ENCODE data around the gene MICAL2.

MICAL2 gene

DNA sequence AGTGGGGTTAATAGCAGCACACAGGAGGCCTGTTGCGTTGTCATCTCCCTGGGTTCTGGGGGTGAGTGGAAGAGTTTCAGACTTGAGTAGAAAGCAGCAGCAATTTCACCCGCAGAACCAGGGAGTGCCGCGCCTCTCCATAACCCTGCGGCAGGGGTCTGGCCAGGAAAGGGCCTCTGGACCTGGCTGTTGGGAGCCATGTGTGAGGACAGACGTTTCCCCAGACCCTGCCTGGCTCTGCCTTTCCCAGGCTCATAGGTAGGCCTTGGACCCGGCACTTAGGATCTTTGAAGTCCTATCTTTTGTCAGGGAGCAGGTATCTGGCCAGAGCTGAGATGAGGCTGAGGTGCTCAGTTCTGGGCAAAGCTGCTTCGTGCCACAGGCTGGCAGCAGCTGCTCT is 160.4 kb downstream of the MICAL2 start:
- no peak for DNase-seq (ENCODE audit: low read depth)
- TF ChIP-seq, protein P1, sequence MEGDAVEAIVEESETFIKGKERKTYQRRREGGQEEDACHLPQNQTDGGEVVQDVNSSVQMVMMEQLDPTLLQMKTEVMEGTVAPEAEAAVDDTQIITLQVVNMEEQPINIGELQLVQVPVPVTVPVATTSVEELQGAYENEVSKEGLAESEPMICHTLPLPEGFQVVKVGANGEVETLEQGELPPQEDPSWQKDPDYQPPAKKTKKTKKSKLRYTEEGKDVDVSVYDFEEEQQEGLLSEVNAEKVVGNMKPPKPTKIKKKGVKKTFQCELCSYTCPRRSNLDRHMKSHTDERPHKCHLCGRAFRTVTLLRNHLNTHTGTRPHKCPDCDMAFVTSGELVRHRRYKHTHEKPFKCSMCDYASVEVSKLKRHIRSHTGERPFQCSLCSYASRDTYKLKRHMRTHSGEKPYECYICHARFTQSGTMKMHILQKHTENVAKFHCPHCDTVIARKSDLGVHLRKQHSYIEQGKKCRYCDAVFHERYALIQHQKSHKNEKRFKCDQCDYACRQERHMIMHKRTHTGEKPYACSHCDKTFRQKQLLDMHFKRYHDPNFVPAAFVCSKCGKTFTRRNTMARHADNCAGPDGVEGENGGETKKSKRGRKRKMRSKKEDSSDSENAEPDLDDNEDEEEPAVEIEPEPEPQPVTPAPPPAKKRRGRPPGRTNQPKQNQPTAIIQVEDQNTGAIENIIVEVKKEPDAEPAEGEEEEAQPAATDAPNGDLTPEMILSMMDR (IDR thresholded peaks at IDR 0.05; ENCODE audit: low read depth, low read length, missing control alignments): no peak
- in situ Hi-C loops (cut with HindIII; ENCODE audit: low sequenced_read_pairs): loop anchor here (25.0 kb wide), 1 partner anchor 459 kb away; no protein-coding TSS in a partner anchor
- H3K4me3 ChIP-seq (ENCODE audit: low read depth, low read length): no peak overlapping the region

DNA sequence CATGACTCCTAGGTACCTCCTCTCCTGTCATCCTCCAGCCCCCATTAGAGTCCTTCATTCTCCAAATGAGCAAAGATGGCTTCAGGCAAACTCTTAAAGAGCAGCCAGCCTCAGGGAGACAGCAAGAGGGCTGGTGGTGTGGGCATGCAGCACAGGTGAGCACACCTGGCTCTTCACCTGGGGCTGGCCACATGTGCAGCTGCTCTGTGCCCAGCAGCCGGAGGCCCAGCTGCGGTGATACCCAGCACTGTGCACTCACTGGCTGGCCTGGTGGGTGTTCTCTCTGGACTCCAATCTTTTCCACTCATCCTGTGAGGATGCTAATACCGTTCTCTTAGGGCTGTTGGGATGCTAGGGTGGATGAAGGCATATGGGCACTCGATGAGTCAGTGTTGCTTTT is 160.9 kb downstream of the MICAL2 start:
- H3K4me3 ChIP-seq (ENCODE audit: low read depth, low read length): no peak overlapping the region
- no peak for DNase-seq (ENCODE audit: low read depth)
- in situ Hi-C loops (cut with HindIII; ENCODE audit: low sequenced_read_pairs): loop anchor here (25.0 kb wide), 1 partner anchor 459 kb away; no protein-coding TSS in a partner anchor
- TF ChIP-seq, protein P1 (IDR thresholded peaks at IDR 0.05; ENCODE audit: low read depth, low read length, missing control alignments): no peak

DNA sequence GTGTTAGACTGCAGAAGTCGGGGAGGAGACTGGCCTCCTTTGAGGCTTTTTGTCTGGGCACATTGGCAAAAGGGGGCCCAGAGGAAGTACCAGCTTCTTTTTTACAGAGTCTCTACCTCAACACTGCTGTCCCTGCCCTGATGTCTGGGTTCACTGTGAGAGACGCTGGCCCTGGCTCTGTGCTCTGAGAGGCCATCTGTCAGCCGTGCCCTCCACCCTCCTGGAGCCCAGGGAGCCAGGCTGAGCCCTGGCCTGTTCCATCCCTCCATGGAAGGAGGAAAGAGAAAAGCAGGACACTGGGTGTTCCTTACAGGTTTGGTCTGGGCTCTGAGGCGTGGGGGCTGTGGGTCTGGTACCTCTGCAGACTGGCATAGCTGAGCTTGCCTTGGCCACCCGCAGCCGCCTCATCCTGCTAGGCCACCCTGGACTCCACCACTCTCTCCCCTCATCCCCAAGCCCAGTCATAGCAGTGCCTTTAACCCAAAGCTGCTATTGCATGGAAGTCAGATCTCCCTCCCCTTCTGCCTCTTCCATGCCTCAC is 161.5 kb downstream of the MICAL2 start:
- no peak for DNase-seq (ENCODE audit: low read depth)
- no peak overlapping the region for H3K4me3 ChIP-seq (ENCODE audit: low read depth, low read length)
- TF ChIP-seq, protein P1 (IDR thresholded peaks at IDR 0.05; ENCODE audit: low read depth, low read length, missing control alignments): no peak
- in situ Hi-C loops (cut with HindIII; ENCODE audit: low sequenced_read_pairs): loop anchor here (25.0 kb wide), 1 partner anchor 460 kb away; no protein-coding TSS in a partner anchor

DNA sequence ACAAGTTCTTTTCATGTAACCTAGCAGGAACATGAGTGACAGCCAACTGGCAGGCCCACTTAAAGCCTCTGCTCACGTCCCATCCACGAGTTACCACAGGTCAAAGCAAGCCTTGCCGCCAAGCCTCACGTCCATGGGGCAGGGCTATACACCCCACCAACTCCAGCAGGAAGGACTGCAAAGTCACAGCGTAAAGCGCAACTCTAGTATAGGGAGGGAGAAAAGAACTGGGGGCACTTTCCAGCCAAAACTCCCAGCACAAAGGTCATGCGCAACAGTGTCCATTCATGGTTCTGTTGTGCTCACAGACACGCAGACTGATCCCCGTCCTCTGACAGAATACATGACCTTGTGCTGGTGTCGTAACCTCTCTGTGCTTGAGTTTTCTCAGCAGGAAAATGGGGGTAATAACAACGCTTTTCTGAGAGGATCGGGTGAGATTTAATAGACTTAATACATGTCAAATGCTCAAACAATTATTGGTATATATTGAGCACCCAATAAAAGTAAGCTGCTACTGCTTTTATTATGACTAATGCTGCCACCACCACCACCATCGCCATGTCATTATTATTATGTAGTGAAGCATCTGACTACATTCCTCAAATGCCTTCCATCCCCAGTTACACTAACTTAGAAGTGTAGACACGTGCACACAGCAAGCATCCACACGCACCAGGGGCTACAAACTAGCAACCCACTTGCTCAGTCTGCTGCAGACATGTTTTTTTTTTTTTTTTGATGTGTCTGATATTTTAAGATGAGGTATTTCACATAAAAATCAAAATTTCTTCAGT is 162.6 kb downstream of the MICAL2 start:
- in situ Hi-C loops (cut with HindIII; ENCODE audit: low sequenced_read_pairs): loop anchor here (25.0 kb wide), 1 partner anchor 461 kb away; no protein-coding TSS in a partner anchor

DNA sequence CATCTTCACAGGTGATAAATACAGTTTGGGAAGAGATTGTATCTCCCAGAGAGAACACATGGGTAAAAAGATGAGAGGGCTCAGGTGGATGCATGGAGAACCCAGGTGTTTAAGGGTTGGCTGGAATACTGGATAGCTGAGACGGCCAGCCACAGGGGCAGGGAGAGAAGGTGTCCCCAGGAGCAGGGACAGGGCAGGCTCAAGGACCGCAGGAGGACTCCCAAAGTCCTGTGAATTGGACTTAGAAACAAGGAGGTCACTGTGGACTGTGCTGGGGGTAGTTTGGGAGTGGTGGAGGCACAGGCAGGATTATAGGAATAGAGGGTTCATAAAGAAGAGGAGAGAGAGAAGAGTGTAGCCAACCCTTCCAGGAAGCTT is 163.2 kb downstream of the MICAL2 start:
- DNase-seq (ENCODE audit: low read depth): no peak
- in situ Hi-C loops (cut with HindIII; ENCODE audit: low sequenced_read_pairs): loop anchor here (25.0 kb wide), 1 partner anchor 461 kb away; no protein-coding TSS in a partner anchor
- TF ChIP-seq, protein P1 (IDR thresholded peaks at IDR 0.05; ENCODE audit: low read depth, low read length, missing control alignments): no peak
- H3K4me3 ChIP-seq (ENCODE audit: low read depth, low read length): no peak overlapping the region

More for the DNA sequence above, 162.6 kb downstream of the MICAL2 start:
- DNase-seq (ENCODE audit: low read depth): no peak
- TF ChIP-seq, protein P1 (IDR thresholded peaks at IDR 0.05; ENCODE audit: low read depth, low read length, missing control alignments): no peak
- no peak overlapping the region for H3K4me3 ChIP-seq (ENCODE audit: low read depth, low read length)

DNA sequence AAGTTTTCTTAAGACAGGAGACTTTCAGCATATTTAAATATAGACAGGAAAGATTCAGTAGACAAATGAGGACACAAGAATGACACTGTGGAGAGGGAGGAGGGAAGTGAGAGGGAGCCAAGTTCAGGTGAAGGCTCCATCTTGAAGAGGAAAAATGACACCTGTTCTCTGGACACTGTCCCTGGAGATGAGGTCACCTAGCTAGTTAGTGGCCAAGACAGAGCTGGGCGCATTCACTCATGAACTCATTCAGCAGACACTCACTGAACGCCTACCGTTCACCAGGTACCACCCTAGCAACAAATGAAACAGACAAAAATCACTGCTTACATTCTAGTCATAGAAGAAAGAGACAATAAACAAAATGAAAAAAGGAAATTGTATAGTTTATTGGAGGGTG is 163.7 kb downstream of the MICAL2 start:
- in situ Hi-C loops (cut with HindIII; ENCODE audit: low sequenced_read_pairs): loop anchor here (25.0 kb wide), 1 partner anchor 462 kb away; no protein-coding TSS in a partner anchor
- TF ChIP-seq, protein P1 (IDR thresholded peaks at IDR 0.05; ENCODE audit: low read depth, low read length, missing control alignments): no peak
- DNase-seq (ENCODE audit: low read depth): no peak
- no peak overlapping the region for H3K4me3 ChIP-seq (ENCODE audit: low read depth, low read length)
